ENCODE results near the gene CSAD. TPM values are rescaled to one million over a fixed set of nuclear protein-coding genes. Genes with fewer than 3 reads are reported as not detected.

Gene CSAD
- total and polyA plus RNA-seq, 2 experiments from 2014 or later = 7.2 to 29.4 TPM

- no peaks in the 10 kb centered on the region for H3K4me1 ChIP-seq (ENCODE audit: low read depth)
- no peaks in the 10 kb centered on the region for H3K27me3 ChIP-seq
- no peak overlapping the region for H3K4me3 ChIP-seq
- peak in 1 of 2 donors; percentile 64 for DNase-seq (ENCODE audit: low read depth in 1 of 2, low spot score in 1 of 2)
- H3K9me3 ChIP-seq (ENCODE audit: low read depth) = no peaks in the 10 kb centered on the region
- H3K27ac ChIP-seq = no peak overlapping the region
- TF ChIP-seq, protein P1, sequence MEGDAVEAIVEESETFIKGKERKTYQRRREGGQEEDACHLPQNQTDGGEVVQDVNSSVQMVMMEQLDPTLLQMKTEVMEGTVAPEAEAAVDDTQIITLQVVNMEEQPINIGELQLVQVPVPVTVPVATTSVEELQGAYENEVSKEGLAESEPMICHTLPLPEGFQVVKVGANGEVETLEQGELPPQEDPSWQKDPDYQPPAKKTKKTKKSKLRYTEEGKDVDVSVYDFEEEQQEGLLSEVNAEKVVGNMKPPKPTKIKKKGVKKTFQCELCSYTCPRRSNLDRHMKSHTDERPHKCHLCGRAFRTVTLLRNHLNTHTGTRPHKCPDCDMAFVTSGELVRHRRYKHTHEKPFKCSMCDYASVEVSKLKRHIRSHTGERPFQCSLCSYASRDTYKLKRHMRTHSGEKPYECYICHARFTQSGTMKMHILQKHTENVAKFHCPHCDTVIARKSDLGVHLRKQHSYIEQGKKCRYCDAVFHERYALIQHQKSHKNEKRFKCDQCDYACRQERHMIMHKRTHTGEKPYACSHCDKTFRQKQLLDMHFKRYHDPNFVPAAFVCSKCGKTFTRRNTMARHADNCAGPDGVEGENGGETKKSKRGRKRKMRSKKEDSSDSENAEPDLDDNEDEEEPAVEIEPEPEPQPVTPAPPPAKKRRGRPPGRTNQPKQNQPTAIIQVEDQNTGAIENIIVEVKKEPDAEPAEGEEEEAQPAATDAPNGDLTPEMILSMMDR (IDR thresholded peaks at IDR 0.05; ENCODE audit: low read depth, low read length) = no peak
- H3K36me3 ChIP-seq = no peaks in the 10 kb centered on the region
These were observed 57.7 kb downstream of the CSAD start for GRCh38 chr12:53122961-53123468.

DNA sequence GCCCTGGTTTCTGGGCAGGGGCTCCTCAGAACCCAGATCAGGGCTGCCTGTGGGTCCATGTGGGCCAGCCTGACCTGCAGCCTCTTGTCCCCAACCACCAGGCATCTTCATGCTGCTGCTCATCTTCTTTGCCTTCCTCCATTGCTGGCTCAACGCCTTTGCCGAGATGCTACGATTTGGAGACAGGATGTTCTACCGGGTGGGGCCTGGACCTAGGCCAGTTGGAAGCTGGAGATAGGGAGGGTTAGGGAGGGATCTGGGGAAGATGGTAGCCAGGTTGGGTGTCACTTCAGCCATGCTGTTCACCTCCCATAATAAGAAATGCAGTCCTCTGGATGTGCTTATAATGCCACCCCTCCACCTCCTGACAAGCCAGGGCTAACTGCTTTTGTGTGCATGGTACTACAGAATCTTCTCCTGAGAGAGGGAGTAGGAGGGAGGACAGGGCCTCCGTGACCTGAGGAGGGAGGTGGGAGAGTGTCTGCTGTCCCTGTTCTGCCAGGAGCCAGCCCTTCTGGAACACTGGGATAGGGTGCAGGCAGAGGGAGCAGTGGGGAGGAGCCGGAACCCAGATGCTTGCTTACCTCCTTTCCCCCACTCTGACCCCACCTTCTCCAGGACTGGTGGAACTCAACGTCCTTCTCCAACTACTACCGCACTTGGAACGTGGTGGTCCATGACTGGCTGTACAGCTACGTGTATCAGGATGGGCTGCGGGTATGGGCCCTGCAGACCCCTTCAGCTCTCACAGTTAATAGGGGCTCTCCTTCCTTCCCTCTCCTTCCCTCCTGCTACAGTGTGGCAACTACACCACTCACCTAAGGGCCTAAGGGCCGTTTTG is 59.8 kb downstream of the CSAD start:
- H3K4me3 ChIP-seq = no peak overlapping the region
- TF ChIP-seq, protein P1 (IDR thresholded peaks at IDR 0.05; ENCODE audit: low read depth, low read length) = no peak
- no peak for DNase-seq (ENCODE audit: low read depth in 1 of 2, low spot score in 1 of 2)

DNA sequence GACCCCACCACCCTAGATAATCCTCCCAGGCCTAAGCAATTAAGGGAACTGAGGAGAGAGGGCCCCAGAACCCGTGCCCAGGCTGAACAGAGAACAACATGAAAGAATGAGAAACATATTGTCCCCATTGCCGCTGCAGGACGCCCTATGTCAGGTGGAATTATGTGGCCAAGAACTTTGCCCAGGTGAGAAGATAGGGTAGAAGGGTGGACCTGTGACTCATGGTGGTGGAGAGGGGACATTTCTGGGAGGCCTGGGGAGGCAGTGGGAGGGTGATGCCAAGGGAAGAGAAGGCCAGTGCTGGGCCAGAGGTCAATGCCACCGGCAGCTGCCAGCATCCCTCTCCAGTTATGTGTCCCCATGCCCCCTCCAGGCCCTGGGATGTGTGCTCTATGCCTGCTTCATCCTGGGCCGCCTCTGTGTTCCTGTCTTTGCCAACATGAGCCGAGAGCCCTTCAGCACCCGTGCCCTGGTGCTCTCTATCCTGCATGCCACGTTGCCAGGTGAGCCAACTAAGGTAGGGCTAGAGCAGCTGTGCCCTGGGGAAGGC is 61.9 kb downstream of the CSAD start:
- peaks cover 12% of the 10 kb centered on the region for H3K4me1 ChIP-seq (ENCODE audit: low read depth)
- DNase-seq (ENCODE audit: low read depth in 1 of 2, low spot score in 1 of 2) = no peak
- H3K4me3 ChIP-seq = no peak overlapping the region

More for the DNA sequence above, 59.8 kb downstream of the CSAD start:
- no peaks in the 10 kb centered on the region for H3K27me3 ChIP-seq
- H3K27ac ChIP-seq = no peak overlapping the region
- H3K36me3 ChIP-seq = no peaks in the 10 kb centered on the region
- no peaks in the 10 kb centered on the region for H3K9me3 ChIP-seq (ENCODE audit: low read depth)
- peaks cover 10% of the 10 kb centered on the region for H3K4me1 ChIP-seq (ENCODE audit: low read depth)

GRCh38 chr12:53115891-53116648 is 64.7 kb downstream of the CSAD start:
- Histone ChIP-seq H3K27me3 (no peaks in the 10 kb centered on the region), H3K4me3 (no peak overlapping the region), H3K36me3 (no peaks in the 10 kb centered on the region), H3K27ac (peak overlapping the region; percentile 72), H3K9me3 (ENCODE audit: low read depth) (no peaks in the 10 kb centered on the region), H3K4me1 (ENCODE audit: low read depth) (peaks cover 12% of the 10 kb centered on the region)
- DNase-seq (ENCODE audit: low read depth in 1 of 2, low spot score in 1 of 2) = peak in 1 of 2 donors; percentile 68
- TF ChIP-seq, protein P1 (IDR thresholded peaks at IDR 0.05; ENCODE audit: low read depth, low read length) = no peak

More for the DNA sequence above, 61.9 kb downstream of the CSAD start:
- TF ChIP-seq, protein P1 (IDR thresholded peaks at IDR 0.05; ENCODE audit: low read depth, low read length) = no peak
- no peaks in the 10 kb centered on the region for H3K36me3 ChIP-seq
- no peaks in the 10 kb centered on the region for H3K9me3 ChIP-seq (ENCODE audit: low read depth)
- H3K27ac ChIP-seq = no peak overlapping the region
- H3K27me3 ChIP-seq = no peaks in the 10 kb centered on the region

DNA sequence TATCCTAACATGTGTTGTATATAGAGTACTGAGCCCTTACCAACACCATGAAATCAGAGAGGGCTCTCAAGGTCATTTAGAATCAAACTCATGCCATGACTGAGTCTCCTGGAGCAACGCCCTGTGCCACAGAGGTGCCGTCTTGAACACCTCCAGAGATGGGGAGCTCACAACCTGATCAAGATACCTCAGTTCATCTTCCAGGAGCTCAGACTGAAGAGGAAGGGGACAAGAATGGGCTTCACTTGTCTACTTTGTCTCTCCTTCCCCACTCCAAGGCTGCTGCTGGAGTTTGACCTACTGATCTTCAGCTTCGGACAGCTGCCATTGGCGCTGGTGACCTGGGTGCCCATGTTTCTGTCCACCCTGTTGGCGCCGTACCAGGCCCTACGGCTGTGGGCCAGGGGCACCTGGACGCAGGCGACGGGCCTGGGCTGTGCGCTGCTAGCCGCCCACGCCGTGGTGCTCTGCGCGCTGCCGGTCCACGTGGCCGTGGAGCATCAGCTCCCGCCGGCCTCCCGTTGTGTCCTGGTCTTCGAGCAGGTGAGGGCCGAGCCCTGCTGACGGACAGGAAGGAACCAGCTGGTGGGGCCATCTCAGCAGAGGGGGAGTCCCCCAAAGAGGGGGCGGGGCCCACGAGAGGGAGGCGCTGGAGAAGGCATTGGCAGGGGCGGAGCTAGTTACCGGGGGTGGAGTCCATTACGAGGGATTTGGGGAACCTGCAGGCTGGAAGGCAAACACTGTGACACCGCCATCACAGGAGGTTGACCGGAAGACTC is 65.4 kb downstream of the CSAD start:
- Histone ChIP-seq H3K4me3 (no peak overlapping the region), H3K9me3 (ENCODE audit: low read depth) (no peaks in the 10 kb centered on the region), H3K36me3 (no peaks in the 10 kb centered on the region), H3K27ac (peak overlapping the region; percentile 60), H3K4me1 (ENCODE audit: low read depth) (peaks cover 12% of the 10 kb centered on the region), H3K27me3 (no peaks in the 10 kb centered on the region)
- no peak for DNase-seq (ENCODE audit: low read depth in 1 of 2, low spot score in 1 of 2)
- TF ChIP-seq, protein P1 (IDR thresholded peaks at IDR 0.05; ENCODE audit: low read depth, low read length) = no peak

Measured in cardiac muscle cell (in vitro differentiated cells and primary cell).